Testis (tissue), 3 donors: Measurements from ENCODE around the gene LOC101059915. TPM values are rescaled to one million over a fixed set of nuclear protein-coding genes. Genes with fewer than 3 reads are reported as not detected.
A peak's percentile ranks its signal among the peaks of the same experiment; 100 is the strongest.
"Not testable (repeated sequence)": the region's sequence is repeated elsewhere in the genome, so short reads cannot be mapped to it uniquely, and the experiment has no call there.

Experiments
- DNase-seq: peaks from one replicate; pipeline ENCODE4 v3.0.0-alpha.2; 2019
- H3K27ac ChIP-seq, 2 donors: fragments of 200-600 bp; sonication (generic); one replicate each; pipeline ENCODE4 v1.5.1; 2019
- H3K27me3 ChIP-seq: fragments of 200-600 bp; sonication (generic); one replicate; pipeline ENCODE4 v1.5.1; 2019
- H3K36me3 ChIP-seq: fragments of 200-600 bp; sonication (generic); one replicate; pipeline ENCODE4 v1.5.1; 2017; ENCODE audit warnings: low read depth; ENCODE audit errors: missing control alignments
- H3K4me1 ChIP-seq: fragments of 200-600 bp; sonication (generic); one replicate; pipeline ENCODE4 v1.5.1; 2019
- H3K4me3 ChIP-seq, 2 donors: fragments of 200-600 bp; sonication (generic); one replicate each; pipeline ENCODE4 v1.5.1; 2017 to 2019
- H3K9me3 ChIP-seq: fragments of 200-600 bp; sonication (generic); one replicate; pipeline ENCODE4 v1.5.1; 2017
- WGBS, 2 donors: methylation state at CpG; one replicate each; pipeline ENCODE4 v1.1.5; 2018; 5-methylcytosine and 5-hydroxymethylcytosine counted together
- intact Hi-C: fragments of 100-400 bp; cut with DNase I; formaldehyde crosslinking; loops from one replicate; pipeline ENCODE4 v1.15.1; 2023; ENCODE audit warnings: low total_unique reads
- polyA plus RNA-seq: library from polyadenylated mRNA; stranded (reverse); fragments of 350-450 nt; fragmentation: Illumina TruSeq; extraction: RNeasy Lipid Tissue Mini Kit (QIAGEN cat#74804); gene quantifications from one replicate; pipeline ENCODE4 v1.2.3, GENCODE V29; 2014; ENCODE audit warnings: low read depth, low replicate concordance; ENCODE audit not compliant: insufficient read depth
- small RNA-seq, 2 donors: library from RNA; depleted of rRNA; stranded (forward); fragments of <200 nt; gene quantifications; one replicate each; pipeline ENCODE3, GENCODE V24; 2016
- total RNA-seq, 2 donors: library from RNA; depleted of rRNA; stranded (reverse); fragments of >200 nt; gene quantifications; one replicate each; pipeline ENCODE4 v1.2.3, GENCODE V29; 2016

The LOC101059915 gene

GRCh38 chrX:71719195-71719594, 51.8 kb downstream of the LOC101059915 start:
- intact Hi-C loops, H3K4me3 ChIP-seq, H3K9me3 ChIP-seq, H3K27ac ChIP-seq, H3K36me3 ChIP-seq, H3K27me3 ChIP-seq, H3K4me1 ChIP-seq: not testable (repeated sequence)
- DNase-seq, result peak; percentile 1
- WGBS, 2 donors, result no CpG with 5 or more reads among the region's 30 CpGs

GRCh38 chrX:71720289-71720886, 53.0 kb downstream of the LOC101059915 start:
- H3K9me3 ChIP-seq, H3K36me3 ChIP-seq, intact Hi-C loops, H3K4me3 ChIP-seq, H3K27me3 ChIP-seq, DNase-seq, H3K4me1 ChIP-seq, H3K27ac ChIP-seq: not testable (repeated sequence)
- WGBS, 2 donors, result no CpG with 5 or more reads among the region's 20 CpGs

Small RNA genes lying within 50 kb of the gene (small RNA-seq; reads per million reads assigned to genes)
- gene BX276092.4, result 0 reads per million in 2 donors

Other genes starting within 250 kb of the LOC101059915 start
- gene OGT, start 134.4 kb upstream of the LOC101059915 start, total RNA-seq, result 100 to 1,000 TPM; 113 to 154 TPM
- 48.0 TPM for gene OGT, start 134.4 kb upstream of the LOC101059915 start, polyA plus RNA-seq
- 10 to 100 TPM; 30.0 to 30.7 TPM for gene GCNA, start 89.1 kb upstream of the LOC101059915 start, total RNA-seq
- 18.4 TPM for gene GCNA, start 89.1 kb upstream of the LOC101059915 start, polyA plus RNA-seq
- under 1 TPM; 0.24 to 0.43 TPM for gene CXCR3, start 49.0 kb upstream of the LOC101059915 start, total RNA-seq
- gene CXCR3, start 49.0 kb upstream of the LOC101059915 start, polyA plus RNA-seq, result 1.3 TPM
- 10 to 100 TPM in 1 of 2 donors, 1 to 10 TPM in 1; 6.9 to 19.1 TPM for gene CXorf49, start 50.7 kb downstream of the LOC101059915 start, total RNA-seq
- 6.0 TPM for gene CXorf49, start 50.7 kb downstream of the LOC101059915 start, polyA plus RNA-seq
- 1 to 10 TPM in 1 of 2 donors, not detected in 1; 6.9 TPM for gene CXorf49B, start 95.8 kb downstream of the LOC101059915 start, total RNA-seq
- 6.0 TPM for gene CXorf49B, start 95.8 kb downstream of the LOC101059915 start, polyA plus RNA-seq
- gene NHSL2, start 243.3 kb downstream of the LOC101059915 start, total RNA-seq, result 10 to 100 TPM; 32.5 to 33.1 TPM
- 9.5 TPM for gene NHSL2, start 243.3 kb downstream of the LOC101059915 start, polyA plus RNA-seq